ENCODE measurements around the gene RIN2.
"Not testable (repeated sequence)": the region's sequence is repeated elsewhere in the genome, so short reads cannot be mapped to it uniquely, and the experiment has no call there.

Gene RIN2

DNA sequence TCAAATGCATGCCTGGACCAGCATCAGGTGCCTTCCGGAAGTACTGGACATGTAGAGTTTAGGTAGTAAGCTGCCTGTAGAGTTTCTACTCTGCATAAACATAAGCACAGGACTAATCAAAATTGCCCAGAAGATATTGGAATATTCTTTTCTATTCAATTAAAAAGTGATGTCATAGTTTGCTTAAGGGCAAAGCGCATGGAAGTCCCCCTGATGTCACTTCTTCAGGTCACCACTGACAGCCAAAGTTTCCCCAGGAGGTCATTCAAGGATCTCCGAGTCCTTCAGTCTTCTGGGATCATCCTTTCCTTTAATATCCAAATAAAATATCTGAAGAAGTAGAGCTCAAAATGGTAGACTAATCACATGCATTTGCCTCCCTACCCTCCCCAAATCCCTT, 17.5 kb upstream of the RIN2 start:
- DNase-seq (ENCODE audit: low spot score), result no peak

DNA sequence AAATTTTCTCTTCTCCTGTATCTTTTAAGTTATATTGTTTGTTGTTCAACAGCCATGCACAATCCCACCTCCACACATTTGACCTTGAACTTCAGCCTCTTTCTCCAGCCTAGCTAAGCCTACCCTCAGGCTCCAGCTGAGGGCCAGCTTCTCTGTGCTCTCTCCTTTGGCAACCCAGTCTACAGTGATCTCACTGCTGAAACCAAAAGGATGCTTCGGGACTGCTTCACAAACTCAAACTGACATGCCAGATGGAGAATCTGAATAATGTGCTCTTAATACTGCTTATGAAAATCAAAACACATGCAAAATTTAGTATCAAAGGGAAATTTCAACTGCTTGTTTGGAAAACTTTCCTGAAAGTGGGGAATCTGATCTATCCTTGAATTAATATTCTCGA, 16.1 kb upstream of the RIN2 start:
- DNase-seq (ENCODE audit: low spot score), result no peak

DNA sequence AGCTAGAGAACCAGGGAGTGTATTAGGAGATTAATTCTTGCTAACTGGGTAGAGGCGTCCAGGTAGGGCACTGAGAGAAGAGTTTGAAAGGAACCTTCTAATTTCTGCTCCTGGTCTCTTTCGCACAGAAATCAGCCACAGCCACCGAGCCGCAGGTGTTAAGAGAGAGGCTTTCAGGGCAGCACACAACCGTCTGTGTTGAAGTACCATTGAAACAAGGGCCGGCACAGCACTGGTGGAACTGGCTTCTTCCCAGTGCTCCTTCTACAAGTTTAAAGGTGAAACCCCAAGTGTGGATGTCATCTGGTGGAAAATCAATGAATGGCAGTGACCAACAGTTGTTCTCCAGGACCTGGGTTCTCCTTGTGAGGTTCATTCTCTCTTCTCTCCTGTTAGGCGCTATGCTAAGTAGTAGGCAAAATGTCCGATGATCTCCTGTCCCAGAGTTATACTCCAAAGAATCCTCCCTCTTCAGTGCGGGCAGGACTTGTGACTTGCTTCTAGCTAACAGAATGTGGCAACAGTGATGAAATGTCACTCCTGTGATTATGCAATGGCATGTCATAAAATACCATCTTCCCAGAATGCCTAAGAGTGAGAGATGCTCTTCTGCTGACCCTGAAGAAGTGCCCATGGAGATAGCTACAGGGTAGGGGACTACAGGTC, 15.0 kb upstream of the RIN2 start:
- no peak for DNase-seq (ENCODE audit: low spot score)

DNA sequence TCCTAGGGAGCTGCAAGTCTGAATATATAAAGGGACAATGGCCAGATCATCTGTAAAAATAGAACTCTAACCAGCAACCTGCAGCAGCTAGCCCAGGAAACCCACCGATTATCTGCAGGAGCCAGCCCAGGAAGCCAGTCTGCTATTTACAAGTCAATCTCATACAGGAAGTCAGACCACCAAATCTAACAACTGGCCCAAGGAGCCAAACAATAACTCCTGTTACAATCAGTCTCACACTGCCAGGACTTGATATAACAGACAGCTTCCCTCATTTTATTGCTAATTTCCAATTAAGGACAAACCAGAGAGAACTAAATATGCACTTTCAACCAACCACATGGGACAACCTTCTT, 14.4 kb upstream of the RIN2 start:
- DNase-seq (ENCODE audit: low spot score), result no peak

DNA sequence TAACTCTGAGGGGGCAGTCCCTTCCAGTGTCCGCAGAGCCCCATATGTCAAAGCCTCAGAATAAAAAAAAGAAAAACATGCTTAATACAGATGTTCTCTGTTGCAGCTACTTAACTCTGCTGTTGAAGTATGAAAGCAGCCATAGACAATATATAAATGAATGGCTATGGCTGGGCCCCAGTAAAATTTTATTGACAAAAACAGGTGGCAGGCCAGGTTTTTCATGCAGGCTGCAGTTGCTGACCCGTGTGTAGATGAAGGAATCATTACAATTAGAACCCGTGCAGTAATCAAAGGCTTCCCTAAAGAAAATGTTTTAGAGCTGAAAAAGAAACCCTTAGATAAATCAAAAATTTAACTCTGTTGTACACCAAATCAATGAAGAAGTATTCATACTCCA, 13.0 kb upstream of the RIN2 start:
- DNase-seq (ENCODE audit: low spot score), result no peak

DNA sequence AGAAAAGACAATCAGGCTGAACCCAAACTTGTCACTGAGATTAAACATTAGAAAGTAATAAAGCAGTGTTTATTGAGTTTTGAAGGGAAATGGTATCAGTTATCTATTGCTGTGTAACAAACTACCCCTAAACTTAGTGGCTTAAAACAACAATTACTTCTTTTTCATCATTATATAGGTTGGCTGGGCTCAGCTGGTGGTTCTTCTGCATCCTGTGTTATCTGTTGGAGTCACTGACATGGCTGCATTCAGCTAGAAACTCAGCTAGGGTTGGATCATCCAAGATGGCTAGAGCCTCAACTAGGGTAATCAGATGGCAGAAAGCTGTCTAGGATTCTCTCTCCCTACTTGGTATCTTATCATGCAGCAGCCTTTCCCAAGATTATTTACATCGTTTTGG, 12.5 kb upstream of the RIN2 start:
- DNase-seq (ENCODE audit: low spot score), result no peak

DNA sequence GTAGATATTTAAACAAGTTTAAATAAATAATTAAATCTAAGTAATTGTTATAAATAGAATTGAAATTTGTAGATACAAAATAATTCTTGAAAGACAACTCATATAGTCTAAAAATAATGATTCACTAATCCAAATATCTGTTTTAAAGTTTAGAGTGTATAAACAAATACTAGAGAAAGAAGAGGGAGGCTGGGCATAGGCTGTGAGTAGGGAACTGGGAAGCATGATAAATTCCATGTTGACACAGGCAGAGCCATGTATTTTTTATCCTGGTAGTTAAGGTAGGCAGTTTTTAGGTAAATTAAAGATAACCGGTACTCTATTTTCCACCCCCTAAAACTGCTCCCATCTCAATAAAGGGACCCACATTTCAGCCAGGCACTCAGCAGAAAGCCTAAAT, 11.7 kb upstream of the RIN2 start:
- DNase-seq (ENCODE audit: low spot score), result no peak

DNA sequence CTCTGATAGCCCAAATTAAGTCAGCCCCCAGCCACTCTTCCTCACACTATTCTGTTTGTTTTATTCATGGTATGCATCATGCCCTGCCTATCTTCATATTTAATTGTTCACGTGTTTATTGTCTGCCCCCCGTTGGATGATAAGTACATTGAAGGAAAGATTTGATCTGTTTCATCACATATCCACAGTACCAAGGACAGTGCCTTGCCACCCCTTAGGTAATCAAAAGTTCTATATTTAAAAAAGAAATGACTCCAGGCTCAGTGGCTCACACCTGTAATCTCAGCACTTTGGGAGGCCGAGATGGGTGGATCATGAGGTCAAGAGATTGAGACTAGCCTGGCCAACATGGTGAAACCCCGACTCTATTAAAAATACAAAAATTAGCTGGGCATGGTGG, 10.2 kb upstream of the RIN2 start:
- DNase-seq (ENCODE audit: low spot score), result no peak

DNA sequence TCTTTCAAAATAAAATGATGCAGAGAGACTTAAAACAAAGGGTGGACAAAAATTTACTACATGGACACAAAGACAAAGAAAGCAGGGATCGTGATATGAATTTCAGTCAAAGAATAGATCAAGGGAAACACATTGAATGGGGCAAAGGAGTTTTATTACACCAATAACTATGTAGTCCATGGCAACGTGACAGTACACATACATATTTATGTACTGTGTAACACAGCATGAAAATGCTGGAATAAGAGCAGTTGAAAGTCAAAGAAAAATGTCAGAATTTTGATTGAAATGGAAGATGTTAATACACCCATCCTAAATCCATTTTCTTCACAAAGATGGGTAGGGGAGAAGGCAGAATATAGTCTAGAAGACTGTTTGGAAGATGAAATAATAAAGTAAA, 9.4 kb upstream of the RIN2 start:
- no peak for DNase-seq (ENCODE audit: low spot score)

DNA sequence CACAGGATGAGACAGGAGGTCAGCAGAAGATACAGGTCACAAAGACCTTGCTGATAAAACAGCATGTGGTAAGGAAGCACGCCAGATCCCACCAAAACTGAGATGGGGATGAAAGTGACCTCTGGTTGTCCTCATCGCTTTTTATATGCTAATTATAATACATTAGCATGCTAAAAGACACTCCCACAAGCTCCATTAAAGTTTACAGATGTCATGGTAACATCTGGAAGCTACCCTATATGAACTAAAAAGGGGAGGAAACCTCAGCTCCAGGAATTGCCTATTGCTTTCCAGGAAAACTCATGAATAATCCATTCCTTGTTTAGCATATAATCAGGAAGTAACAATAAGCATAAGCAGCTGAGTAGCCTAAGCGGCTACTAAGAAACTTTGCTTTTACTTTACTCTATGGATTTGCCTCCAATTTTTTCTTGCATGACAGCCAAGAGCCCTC, 8.4 kb upstream of the RIN2 start:
- no peak for DNase-seq (ENCODE audit: low spot score)

DNA sequence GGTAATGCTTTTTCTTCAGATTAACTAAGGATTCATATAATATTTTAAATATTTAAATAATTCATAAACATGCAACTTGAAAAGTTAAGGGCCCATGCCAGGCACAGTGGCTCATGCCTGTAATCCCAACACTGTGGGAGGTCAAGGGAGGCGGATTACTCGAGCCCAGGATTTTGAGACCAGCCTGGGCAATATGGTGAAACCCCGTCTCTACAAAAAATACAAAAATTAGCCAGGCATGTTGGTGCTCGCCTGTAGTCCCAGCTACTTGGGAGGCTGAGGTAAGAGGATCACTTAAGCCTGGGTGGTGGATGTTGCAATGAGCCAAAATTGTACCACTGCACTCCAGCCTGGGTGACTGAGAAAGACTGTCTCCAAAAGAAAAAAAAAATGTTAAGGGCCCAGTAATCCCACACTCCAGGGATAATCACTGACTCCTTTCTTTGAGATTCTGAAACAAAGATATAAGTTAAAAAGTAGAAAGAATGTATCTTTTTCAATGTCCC, 7.9 kb upstream of the RIN2 start:
- no peak for DNase-seq (ENCODE audit: low spot score)

DNA sequence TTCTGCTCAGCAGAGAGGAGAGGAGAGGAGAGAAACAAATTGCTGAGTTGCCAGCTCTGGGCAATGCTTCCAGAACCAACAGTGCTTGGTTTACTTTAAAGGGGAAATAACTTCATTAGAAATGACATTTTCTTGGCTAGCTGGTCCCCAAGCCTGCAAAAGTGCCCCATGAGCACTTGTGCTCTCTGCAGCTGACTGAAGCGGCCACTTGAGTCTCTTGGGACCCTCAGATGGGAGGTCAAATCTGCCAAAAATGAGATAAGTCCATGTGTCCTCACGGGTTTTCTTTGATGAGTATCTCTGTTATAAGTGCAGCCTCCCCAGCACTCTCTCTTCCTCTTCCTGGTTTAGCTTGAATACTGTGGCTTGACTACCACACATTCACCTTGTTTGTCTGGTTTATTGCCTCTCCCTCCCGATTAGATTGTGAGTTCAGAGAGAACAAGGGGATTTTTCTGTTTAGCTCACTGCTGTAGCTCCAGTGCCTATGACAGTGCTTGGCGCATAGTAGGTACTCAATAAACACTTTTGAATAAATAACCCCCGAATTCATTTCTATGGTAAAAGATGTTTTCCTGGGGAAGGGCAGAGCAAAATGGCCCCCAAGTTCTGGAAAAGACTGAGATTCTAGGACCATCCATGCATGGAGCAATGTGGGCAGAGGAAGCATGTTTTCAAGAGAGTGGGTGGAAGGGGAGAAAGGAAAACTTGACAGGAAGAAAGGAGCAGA, 7.0 kb upstream of the RIN2 start:
- no peak for DNase-seq (ENCODE audit: low spot score)

DNA sequence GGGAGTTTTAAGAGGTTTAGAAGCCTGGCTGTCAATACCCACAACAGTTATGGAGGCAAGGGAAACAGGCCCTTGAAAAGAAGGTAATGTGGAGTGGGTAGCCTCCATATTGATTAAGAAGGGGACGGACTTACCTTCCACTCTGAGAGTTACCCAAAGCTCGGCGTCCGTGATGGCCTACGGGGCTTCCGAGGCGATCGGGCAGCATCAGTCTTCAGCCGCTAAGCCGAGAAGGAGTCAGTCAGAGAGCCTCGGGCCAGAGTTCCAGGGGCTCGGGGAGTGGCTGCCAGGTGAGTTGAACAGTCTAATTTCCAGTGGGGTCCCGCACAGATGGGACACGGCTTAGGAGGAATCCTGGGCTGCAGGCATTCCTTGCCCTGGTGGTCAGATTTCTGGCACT, 3.9 kb upstream of the RIN2 start:
- not testable (repeated sequence) for DNase-seq (ENCODE audit: low spot score)

DNA sequence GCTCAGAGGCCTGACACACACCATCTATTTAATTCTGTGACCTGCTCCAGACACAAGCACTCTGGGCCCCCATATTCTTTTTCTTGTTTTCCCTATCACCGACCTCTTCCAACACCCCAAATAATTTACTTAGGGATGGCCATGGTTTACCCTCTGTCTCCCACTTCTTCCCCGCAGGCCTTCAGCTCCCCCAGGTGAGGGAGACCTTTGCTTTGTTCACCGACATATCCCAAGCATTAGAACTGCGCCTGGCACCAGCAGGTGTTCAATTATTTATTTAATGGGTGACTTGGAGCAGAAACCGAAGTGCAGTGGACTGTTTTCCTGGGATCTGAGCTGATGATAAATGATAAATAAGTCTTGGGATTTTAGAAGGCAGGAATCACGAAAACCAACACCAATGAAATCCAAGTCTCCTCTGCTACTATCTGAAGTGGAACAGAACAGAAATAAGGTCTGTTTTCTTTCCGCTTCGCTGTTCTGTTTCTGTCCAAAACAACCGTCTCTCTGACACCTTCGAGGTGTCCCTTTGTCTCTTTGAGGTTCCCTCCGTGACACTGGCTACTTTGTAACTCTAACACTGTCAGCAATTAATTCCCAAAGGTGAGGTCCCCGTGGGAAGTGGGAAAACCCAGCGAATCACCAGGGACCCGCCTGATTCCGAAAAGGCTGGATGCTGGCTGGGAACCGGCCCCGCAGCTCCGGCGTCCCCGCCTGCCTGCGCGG, 1.1 kb upstream of the RIN2 start:
- no peak for DNase-seq (ENCODE audit: low spot score)

DNA sequence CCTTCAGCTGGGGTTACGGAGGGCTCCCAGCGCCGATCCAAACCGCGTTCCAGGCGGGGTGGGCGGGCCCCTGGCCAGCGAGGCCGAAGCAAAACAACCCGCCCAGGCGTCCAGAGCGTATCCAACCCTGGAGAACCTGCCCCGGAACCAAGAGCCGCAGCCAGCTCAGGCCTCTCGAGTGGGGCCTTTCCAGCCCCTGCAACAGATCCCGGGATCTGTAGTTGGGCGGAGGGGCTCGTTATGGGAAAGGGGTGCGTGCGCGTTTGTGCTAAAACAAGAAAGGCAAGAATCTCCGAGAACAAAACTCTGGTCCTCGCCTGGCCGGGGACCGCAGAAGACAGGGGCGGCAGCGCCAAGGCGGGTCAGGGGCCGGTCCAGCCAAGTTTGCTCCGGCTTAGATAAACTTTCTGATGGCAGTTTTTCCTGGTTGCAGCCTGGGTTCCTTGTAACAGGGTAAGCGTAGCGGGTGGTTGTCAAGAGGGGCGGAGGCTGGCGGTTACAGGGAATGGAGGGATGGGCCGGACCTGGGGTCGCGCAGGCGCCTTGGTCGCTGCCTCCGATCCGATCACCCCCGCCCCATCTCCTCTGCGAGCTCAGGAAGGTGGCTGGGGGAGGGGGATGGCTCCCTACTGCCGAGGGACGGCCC, 448 bp upstream of the RIN2 start:
- no peak for DNase-seq (ENCODE audit: low spot score)

DNA sequence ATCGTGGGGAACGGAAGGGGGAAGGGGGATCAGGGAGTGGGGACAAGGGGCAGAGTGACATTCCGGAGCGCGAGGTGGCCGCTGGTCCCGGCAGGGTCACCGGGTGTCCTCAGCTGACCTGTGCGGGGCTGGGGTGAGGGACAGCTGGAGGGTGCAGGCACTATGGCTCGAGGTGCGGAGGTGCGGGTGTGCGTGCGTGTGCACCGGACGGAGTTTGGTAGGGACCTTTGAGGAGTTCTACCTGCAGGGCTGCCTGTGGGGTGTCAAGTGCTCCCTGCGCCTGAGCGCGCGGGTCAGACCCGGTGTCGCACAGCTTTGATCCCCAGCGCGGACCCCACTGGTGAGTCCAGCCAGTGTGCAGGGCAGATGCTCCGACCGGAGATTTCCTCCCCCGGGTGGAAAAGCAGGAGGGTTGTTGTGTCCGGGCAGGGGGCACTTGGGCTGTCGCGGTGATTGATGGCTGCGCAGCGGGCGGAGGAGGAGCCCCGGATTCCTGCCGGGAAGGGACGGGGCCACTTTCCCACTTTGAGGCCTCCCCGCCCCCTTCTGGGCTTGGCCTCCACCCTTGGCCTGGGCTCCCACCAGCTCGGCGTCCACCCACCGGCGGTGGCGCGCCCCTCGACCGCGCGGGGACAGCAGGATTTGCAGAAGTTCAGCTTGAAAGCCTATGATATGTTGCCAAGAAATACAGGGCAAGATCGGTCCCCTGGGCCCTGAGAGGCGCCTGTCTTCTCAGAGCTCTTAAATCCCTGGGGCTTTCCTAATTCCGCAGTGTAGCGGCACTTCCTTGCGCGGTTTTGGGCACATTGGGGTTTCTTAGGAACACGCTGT, 658 bp downstream of the RIN2 start:
- no peak for DNase-seq (ENCODE audit: low spot score)

DNA sequence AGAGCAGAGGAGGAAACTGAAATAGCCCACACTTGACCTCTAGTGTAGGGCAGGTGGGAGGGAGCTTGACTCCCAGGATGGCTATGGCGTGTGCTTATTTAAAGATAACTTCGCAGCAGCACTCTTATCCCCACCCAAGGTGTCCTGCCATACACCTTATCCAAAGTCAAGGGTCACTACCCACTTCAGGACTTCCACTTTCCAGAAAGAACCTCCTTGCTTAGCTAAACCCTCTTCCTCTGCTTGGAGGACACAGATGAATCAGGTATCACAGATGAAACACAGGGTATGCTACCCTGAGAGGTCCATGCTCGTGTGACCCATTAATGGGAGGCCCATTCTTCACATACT, 2.3 kb downstream of the RIN2 start:
- no peak for DNase-seq (ENCODE audit: low spot score)

DNA sequence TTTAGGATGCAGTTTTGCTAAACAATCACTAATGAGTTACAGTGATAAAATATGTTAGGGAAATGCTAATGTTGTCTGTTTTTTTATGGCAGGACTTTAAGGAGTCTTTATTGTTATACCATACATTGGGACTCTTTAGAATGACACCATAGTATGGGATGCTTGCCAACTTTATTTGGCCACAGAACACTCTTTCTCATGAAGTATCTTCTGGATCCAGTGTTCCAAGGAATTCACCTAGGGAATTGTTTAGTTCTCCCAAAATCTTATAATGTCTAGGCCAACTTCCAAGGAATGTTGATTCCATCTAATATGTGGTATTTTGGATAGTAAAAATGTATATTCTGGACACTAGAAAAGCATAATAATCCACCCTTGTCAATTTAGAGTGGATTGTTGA, 3.3 kb downstream of the RIN2 start:
- DNase-seq (ENCODE audit: low spot score), result no peak

DNA sequence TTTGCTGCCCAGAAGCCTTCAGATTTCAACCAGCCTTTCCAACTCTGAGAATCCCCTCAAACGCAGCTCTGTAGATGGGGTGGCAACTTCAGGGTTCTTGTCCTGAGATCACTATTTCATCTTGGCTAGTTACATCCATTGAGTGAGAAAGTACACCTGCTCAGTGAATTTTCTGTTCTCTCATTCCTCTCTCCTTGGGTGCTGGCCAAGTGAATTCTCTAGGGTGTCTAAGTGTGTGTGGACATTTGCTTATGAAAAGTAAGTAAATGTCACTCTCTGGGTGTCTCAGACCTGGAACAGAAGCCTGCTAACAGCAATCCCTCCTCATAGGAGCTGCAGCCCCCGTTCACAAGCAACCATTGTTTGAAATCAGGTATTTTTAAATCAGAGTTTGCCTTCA, 3.8 kb downstream of the RIN2 start:
- no peak for DNase-seq (ENCODE audit: low spot score)

DNA sequence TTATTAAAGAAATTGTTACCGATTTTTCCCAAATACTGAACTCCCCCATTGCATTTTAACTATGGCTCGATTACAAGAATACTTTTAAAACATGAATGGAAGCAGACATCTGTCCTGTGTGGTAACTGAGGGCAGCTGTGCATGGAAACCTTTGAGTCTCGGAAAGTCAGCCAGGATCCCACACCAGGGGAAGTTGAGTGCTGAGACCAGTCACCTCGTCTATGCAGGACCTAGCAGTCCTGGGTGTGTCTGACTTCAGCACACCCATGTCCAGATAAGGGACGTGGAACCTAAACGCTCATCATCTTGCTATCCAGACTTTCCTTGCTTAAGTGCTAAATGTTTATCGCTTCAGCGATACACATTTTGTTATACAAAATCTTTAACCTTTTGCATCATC, 6.1 kb downstream of the RIN2 start:
- DNase-seq (ENCODE audit: low spot score), result no peak

DNA sequence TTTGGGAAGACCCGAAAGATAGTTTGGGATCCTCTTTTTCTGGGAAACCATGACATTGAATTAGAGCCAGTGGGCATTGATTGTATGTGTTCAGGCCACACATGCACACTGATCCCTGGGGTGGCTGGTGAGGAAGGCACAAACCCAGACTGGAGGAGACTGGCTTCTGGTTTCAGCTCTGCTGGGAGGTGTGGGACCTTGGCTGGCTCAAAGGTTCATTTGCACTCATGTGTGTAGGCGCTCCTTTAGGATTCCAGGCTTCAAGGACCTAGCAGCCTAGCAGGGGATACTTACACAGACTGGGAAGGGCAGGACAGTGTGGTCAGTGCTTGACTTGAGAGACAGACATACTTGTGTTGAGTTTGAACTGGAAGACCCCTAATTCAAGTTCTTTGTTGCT, 7.2 kb downstream of the RIN2 start:
- DNase-seq (ENCODE audit: low spot score), result no peak

DNA sequence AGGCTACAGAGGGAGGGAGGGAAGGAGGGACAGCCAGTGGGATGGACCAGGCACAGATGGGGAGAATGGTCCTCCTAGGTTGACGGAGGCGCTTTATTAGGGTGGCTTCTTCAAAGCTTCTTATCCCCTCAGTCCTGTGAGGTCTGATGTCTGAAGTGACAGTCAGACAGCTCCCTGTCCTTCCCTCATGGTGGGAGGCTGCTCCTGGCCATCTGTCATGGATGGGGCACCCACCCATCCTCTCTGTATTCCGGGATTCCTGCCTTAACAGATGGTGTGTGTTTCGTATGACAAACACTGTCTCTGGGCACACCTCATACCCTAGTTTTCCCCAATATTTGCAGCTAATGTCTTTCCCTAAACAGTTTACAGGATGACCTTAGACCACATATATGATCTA, 7.9 kb downstream of the RIN2 start:
- no peak for DNase-seq (ENCODE audit: low spot score)
